ENCODE measurements around the gene ODAD3.

GRCh38 chr19:11373885-11374432, 61.0 kb downstream of the ODAD3 start:
- no peak for TF ChIP-seq CTCF (IDR thresholded peaks at IDR 0.05)
- no peak for TF ChIP-seq POLR2AphosphoS5 (IDR thresholded peaks at IDR 0.05; ENCODE audit: low read depth, low read length)
